Activated T-cell treated with anti-CD3 and anti-CD28 coated beads, Interleukin-2, amount 50 U/mL, for 48 hours (primary cell): ENCODE data around the gene ACSF2.
"Not testable (repeated sequence)": the region's sequence is repeated elsewhere in the genome, so short reads cannot be mapped to it uniquely, and the experiment has no call there.

Source experiments
- DNase-seq, 2 experiments: peaks; one replicate each; pipeline ENCODE4 v3.0.0-alpha.2; 2020

The ACSF2 gene, protein sequence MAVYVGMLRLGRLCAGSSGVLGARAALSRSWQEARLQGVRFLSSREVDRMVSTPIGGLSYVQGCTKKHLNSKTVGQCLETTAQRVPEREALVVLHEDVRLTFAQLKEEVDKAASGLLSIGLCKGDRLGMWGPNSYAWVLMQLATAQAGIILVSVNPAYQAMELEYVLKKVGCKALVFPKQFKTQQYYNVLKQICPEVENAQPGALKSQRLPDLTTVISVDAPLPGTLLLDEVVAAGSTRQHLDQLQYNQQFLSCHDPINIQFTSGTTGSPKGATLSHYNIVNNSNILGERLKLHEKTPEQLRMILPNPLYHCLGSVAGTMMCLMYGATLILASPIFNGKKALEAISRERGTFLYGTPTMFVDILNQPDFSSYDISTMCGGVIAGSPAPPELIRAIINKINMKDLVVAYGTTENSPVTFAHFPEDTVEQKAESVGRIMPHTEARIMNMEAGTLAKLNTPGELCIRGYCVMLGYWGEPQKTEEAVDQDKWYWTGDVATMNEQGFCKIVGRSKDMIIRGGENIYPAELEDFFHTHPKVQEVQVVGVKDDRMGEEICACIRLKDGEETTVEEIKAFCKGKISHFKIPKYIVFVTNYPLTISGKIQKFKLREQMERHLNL

GRCh38 chr17:50425682-50426471, at the start of gene ACSF2:
ACSF2 (plus strand) TSS chr17:50426218; CDS start chr17:50426262, 44 bp downstream.
- peak; percentile 81 to 82 for DNase-seq

DNA sequence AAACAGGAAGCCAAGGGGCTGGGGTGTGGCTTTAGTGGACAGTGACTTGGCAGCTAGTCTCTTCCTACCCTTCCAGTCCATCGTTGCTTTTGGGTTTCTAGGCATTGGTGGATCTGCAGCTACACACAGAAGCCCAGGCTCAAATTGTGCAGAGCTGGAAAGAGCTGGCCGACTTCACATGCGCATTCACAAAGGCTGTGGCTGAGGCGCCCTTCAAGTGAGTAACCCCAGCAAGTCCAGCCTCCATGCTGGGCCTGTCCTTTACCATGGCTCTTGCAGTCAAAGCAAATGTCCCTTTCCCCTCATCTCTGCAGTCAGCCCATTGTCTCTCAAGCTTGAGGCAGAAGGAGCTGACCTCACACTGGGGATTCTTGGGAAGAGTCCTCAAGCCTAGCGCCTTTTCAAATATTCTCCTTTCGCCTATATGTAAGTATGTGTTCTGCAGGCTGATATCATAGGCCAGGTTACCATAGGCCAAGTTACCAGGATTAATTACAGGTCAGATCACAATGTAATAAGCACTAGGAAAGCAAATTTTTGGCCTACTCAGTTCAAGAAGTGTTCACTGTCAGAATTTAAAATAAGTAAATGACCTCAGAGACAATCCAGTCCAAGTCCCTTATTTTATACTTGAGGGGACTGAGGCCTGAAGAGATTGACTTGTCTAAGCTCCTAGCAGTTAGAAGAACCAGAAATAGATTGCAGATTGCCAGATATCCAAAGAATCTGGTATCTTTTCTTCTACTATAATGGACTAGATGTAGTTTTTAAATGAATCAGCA, 46.5 kb upstream of the ACSF2 start:
- no peak for DNase-seq

GRCh38 chr17:50380369-50381259, 45.4 kb upstream of the ACSF2 start:
- DNase-seq, result no peak

DNA sequence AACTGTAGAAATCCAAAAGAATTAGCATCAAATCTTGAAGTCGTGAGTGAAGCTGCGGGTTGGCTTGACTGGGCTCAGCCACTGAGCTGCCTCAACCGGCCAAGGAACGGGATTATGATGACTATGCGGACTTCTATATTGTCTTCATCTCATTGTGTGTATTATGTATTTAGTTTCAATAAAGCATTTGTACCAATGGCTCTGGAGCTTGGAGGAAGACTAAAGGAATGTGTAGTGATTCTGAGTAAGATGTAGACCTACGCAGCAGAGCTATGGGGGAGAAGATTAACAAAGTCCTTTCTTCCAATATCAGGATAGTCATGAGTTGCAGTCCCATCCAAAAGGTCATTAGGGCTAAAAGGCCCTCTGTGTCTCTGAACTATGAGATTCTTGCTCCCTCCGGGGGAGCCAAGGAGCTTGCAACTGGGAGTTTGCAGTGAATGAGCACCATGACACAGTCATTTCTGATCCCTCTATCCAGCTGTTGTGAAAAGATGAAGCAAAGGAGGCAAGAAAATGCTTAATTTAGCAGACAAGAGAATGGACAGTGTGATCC, 44.7 kb upstream of the ACSF2 start:
- DNase-seq, result no peak

DNA sequence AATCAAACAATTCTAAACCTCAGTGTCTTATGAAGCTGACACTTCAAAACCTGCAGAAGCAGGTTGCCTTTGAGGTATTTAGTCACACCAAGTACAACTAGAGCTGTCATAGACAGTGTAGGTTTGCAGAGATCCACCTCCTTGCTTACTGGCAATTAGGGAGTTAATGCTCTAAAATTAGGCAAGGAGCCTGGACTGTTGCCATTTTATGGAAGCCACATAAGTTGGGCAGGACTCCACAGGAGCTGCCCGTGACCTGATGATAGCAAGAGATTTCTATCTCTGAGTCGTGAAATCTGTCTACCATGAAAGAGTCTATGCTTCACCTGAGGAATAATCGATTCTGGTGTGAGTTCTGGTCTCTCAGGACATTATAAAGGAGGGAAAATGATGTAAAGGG, 44.1 kb upstream of the ACSF2 start:
- DNase-seq, result no peak

GRCh38 chr17:50382931-50383330, 43.1 kb upstream of the ACSF2 start:
- no peak for DNase-seq

GRCh38 chr17:50386510-50386909, 39.5 kb upstream of the ACSF2 start:
- DNase-seq, result no peak

DNA sequence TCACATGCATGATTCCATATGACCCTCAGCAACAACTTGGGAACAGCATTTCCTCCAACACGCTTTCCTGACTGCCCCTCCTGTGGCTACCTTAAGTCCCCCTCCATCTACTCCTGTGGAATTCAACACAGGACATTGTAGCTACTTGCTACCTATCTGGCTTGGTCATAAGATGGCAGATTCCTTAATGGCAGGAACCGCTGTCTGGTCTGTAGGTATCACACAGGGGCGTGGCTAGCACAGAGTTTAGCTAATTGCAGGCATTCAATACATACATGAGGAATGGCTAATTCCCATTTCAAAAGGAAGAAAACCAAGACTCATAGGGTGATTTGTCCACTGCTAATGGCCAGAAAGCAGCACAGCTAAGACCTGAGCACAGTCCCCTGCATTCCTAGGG, 37.3 kb upstream of the ACSF2 start:
- DNase-seq, result no peak

- no peak for DNase-seq
Observed at GRCh38 chr17:50389534-50389933, 36.5 kb upstream of the ACSF2 start.

DNA sequence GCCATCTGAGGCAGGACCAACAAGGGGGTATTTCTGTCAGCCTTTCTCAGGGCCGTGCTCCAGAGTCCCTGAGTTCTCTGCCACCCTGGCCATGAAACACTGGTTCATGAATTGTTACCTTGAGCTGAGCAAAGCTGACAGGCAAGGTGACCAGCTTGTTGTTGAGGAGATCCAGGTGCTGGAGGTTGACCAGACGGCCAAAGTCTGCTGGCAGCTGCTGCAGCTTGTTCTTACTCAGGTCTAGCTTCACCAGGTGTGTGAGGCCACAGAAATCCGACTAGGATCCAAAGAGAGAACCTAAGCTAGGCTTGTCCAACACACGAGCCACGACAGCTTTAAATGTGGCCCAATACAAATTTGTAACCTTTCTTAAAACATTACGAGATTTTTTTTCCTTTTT, 33.4 kb upstream of the ACSF2 start:
- no peak for DNase-seq

GRCh38 chr17:50393700-50394099, 32.3 kb upstream of the ACSF2 start:
- no peak for DNase-seq

DNA sequence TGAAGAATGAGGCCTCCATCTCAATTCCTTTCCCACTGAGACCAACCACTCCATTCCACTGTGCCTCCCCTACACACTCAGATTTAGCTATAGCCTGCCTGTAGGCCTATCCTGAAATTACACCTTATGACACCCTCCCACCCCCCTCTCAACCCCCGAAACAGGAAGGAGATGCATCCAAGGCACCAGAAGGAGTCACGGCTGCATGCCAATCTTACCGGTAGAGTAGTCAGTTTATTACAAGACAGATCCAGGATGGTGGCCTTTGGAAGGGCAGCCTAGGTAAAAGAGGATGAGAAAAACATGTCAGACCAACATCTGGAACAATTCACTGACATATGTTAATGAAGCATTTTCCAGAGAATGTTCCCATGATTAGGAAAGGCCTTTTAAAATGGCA, 31.3 kb upstream of the ACSF2 start:
- no peak for DNase-seq

- peak in 1 of 2 experiments; percentile 51 for DNase-seq
Observed at GRCh38 chr17:50396261-50397110, 29.5 kb upstream of the ACSF2 start.

- DNase-seq, result peak; percentile 96 to 97
Observed at GRCh38 chr17:50397111-50397918, 28.7 kb upstream of the ACSF2 start, which contains the start of gene LRRC59. LRRC59 (minus strand) TSS chr17:50397523; CDS start chr17:50397317, 206 bp downstream.

- DNase-seq, result peak in 1 of 2 experiments; percentile 22
Observed at GRCh38 chr17:50397919-50398285, 28.1 kb upstream of the ACSF2 start.

- DNase-seq, result not testable (repeated sequence)
Observed at GRCh38 chr17:50398672-50399071, 27.3 kb upstream of the ACSF2 start.

DNA sequence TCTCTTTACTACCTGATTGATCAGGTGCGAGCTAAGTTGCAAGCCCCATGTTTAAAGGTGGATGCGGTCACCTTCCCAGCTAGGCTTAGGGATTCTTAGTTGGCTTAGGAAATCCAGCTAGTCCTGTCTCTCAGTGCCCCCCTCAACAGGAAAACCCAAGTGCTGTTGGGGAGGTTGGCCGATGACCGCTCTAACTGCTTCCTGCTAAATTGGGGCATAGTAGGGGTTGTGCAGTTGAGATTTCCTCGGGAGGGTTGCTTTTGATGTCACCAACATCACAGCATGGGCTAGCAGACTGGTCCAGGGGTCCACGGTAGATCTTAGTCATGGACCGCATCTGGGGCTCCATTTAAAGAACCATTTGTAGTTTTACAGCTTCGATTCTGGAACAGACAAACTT, 26.4 kb upstream of the ACSF2 start:
- not testable (repeated sequence) for DNase-seq

- not testable (repeated sequence) for DNase-seq
Observed at GRCh38 chr17:50405351-50405750, 20.7 kb upstream of the ACSF2 start.

DNA sequence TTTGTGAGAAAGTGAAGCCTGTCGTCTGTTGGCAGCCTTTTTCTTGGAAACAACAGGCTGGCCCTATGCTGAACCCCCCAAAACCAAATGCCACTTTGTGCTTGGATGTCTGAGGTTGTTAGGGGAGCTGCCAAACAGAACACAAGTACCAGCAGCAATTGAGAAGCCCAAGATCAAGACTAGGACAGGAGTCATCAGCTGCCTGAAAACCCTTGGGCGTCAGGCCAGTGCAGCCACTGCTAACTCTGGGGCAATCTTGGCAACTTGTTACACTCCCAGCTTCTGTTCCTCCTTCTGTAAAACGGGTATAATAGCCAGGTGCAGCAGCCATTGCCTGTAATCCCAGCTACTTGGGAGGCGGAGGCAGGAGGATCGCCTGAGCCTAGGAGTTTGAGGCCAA, 19.4 kb upstream of the ACSF2 start:
- DNase-seq, result no peak
